Stimulated activated naive CD4-positive, alpha-beta T cell treated with Interleukin-2 at 50 U/mL for 16 hours (primary cell): ENCODE results near the gene ARHGAP27.

Experiments used
- DNase-seq: peaks from one replicate; lab custom pipeline; 2025; lab: John Stamatoyannopoulos, UW

Gene ARHGAP27

DNA sequence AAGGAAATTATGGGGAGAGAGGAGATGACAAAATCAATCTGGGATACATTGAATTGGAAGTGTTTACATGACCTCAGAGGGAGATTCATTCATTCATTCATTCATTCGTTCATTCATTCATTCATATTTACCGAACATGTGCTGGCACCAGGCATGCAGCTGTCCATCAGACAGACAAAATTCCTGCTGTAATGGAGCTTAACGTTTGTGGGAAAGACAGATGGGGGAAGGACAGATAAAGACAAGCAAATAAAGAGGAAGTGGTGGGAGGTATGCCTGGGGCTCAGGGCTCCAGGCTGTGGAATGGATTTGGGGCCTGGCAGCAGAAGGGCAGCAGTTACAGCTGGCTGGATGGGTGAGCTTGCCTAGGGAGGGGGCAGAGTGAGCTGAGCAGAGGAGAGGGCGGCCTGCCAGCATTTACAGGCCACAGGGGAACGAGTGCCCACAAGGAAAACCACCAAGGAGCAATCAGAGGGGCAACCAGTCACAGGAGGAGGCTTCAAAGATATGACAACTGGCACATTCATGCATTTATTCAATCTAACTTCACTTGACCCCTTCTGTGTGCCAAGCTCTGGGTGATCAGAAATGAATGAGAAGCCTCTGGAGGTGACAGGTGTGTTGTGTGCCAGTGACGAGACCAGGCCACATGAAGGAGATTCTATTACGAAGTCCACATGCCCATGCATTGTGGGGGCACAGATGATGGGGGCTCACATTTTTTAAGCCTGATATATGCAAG lies 48.5 kb downstream of the ARHGAP27 start:
- no peak for DNase-seq

GRCh38 chr17:45383003-45383402 lies 49.7 kb downstream of the ARHGAP27 start:
- DNase-seq: no peak

DNA sequence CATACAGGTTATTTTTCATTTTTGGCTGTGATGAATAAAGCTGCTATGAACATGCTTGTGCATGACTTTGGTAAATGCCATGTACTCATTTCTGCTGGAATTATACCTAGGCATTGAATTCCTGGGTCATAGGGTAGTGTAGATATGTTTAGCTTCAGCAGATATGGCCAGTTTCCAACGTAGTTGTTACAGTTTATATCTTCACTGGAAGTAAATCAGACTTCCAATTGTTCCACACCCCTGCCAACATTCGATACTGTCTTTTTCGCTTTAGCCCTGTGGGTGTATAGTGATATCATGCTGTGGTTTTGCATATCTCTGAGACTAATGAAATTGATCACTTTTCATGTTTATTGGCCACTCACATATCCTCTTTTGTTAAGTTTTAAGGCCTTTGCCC lies 50.4 kb downstream of the ARHGAP27 start:
- no peak for DNase-seq

- no peak for DNase-seq
Measured at GRCh38 chr17:45380991-45381390, 51.7 kb downstream of the ARHGAP27 start.

- no peak for DNase-seq
Measured at GRCh38 chr17:45380046-45380765, 52.5 kb downstream of the ARHGAP27 start.

GRCh38 chr17:45377401-45377800 lies 55.3 kb downstream of the ARHGAP27 start:
- DNase-seq: no peak

- DNase-seq: no peak
Measured at GRCh38 chr17:45376171-45377005, 56.3 kb downstream of the ARHGAP27 start.

DNA sequence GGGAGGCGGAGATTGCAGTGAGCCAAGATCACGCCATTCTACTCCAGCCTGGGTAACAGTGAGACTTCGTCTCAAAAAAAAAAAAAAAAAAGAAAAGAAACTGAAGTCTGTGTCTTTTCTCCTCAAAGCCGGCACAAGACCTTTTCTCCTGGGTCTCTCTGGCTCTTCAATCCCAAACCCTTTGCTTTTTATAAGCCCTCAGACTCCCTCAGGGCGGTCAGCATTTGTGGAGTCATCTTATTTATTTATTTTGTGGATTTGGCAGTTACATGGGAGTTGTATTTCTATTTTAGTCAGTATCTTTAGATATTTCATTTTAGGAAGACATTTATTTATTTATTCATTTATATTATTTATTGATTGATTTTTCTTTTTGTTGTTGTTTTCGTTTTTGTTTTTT lies 58.2 kb downstream of the ARHGAP27 start:
- DNase-seq: no peak

DNA sequence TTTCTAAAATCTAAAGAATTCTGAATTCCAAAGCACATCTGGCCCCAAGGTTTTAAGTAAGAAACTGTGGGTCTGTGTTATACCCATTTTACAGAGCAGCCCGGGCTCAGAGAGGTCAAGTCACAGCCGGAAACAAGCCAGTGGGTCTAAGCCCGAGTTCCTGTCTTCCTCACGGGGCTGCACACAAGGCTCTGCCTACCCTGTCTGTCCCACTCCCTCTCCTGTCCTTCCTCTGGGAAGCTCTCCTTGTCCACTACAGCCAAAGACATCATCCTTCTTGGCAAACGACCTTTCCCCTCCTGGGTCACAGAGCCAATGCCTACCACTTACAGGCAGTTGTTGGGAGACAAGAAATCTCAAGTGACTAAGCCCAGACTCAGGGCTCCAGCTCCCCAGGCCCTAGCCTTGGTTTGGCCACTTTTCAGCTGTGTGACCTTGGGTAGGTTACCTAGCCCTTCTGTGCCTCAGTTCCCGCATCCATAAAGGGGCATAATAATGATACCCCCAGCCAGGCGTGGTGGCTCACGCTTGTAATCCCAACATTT lies 60.3 kb downstream of the ARHGAP27 start:
- DNase-seq: no peak

DNA sequence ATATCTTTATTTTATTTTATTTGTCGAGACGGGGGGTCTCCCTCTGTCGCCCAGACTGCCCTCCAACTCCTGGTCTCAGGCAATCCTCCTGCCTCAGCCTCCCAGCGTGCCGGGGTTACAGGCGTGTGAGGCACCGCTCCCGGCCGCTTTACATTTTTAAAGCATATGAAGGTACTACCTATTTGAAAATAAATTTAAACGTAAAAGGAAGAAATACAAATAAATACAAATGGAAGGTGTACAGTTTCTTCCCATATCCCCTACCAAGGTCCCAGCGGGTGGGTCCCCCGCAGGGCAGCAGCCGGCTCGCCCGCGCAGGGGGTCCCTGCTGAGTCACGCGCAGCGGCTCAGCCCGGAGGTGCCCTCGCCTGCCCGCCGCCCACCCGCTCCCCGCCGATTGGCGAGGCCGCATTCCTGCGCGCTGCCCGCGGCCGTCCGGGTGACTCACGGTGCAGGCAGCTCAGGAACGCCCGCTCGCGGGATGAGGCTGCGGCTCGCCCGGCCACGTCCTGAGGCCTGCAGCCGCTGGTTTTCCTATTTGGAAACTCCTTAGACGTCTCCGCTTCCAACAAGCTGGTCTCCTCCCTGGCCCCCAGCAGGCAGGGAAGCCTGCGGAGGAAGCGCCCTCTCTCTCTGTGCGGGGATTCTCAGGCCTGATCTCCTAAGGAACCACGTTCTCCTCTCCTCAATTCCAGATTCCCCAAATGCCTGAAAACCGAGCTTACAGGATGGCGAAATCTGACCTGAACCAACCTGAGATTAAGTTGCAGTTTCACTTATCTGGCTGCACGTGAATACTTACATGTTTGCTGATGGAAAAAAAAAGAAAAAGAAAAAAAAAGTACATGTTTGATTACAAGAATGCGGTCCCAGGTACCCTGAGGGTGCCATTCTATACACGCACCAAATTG lies 61.0 kb downstream of the ARHGAP27 start:
- DNase-seq: peak; percentile 5

DNA sequence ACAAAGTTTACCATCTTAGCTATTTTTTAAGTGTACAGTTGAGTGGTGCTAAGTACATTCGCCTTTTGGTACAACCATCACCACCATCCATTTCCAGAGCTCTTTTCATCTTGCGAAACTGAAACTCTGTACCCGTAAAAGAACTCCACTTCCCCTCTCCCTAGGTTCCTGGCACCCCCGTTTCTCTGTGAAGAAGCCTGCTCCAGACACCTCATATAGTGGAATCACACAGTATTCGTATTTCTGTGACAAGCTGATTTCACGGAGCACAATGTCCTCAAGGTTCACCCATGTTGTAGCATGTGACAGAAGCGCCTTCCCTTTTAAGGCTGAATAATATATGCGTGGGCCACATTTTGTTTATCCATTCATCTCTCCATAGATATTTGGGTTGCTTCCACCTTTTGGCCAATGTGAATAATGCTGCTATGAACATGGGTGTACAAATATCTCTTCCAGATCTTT lies 61.7 kb downstream of the ARHGAP27 start:
- no peak for DNase-seq

GRCh38 chr17:45369421-45369820 lies 63.2 kb downstream of the ARHGAP27 start:
- DNase-seq: no peak

DNA sequence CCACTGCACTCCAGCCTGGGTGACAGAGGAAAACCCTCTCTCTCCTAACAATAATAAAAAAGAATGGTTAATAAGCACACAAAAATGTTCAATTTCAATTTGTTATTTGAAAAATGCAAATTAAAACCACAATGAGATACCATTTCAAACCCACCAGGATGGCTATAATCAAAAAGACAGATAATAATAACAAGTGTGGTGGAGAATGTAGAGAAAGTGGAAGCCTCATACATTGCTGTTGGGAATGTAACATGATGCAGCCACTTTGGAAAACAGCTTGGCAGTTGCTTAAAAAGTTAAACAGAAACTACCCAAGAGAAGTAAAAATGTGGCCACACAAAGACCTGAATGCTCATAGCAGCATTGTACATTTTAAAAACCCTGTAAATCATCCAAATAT lies 64.0 kb downstream of the ARHGAP27 start:
- DNase-seq: no peak

- DNase-seq: no peak
Measured at GRCh38 chr17:45367216-45367615, 65.5 kb downstream of the ARHGAP27 start.

DNA sequence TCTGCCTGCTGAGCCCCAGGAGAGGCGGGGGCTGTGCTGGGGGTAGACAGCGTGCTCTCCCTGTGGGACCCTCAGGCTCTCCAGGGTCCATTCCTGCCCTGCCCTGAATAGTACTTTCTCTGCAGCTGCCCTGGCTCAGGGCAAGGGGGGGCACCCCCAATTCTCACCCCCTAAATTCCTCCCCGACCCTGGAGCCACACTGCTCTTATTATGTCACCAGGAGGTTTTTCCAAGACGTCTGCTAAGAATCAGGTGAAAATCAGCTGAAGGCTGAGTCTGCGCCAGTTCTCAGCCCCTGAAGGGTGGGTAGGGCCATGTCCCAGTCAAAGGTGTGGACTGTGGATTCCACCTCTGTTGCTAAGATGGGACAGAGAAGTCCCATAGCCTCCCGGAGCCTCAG lies 66.0 kb downstream of the ARHGAP27 start:
- no peak for DNase-seq

GRCh38 chr17:45366049-45366448 lies 66.6 kb downstream of the ARHGAP27 start:
- DNase-seq: no peak

DNA sequence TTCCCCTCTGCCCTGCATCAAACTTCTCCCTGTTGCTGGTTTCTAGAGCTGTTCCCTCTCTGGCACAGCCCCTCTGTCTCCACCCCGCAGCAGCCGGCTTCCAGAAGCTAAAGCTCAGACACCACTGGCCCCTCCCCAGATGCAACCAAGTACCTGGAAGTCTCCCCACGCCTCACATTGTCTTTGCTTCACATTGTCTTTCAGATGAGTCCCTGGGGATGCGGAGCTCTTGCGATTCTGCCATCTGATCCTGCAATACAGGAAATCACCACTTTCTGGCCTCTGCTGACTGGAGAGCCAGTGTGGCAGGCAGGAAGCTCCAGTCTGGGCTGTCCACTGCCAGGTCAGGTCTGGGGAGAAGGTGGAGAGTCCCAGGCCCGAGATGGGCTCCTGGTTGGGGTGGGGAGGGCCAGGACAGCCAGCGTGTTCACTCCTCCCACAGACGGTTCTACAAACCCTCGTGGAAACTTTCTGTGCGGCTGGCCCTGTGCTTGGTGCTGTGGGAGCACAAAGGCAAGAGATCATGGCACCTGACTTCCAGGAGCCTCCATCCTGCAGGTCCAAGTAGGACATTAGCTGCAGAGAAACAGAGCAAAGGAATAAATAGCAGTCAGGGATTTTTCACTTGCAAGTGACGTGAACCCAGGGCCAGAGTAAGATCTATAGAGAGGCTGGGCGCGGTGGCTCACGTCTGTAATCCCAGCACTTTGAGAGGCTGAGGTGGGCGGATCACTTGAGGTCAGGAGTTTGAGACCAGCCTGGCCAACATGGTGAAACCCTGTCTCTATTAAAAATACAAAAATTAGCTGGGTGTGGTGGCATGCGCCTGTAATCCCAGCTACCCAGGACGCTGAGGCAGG lies 67.9 kb downstream of the ARHGAP27 start:
- no peak for DNase-seq

DNA sequence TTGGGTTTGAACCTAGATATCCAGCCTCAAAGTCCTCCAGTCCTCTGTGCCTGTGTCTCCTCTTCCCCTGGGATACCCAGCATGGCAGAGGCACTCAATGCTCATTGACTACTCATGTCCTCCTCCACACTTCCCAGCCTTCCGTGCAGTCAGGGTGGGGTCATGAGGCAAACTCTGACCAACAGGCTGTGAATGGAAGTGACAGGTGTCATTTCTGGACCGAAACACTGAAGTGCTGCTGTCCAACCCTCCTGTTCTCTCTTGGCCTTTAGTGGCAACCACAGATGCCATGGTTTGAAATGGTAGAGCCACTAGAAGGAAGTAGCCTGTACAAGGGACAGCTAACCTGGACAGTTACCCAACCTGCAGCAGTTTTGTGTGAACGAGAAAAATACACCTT lies 69.2 kb downstream of the ARHGAP27 start:
- DNase-seq: no peak

- DNase-seq: no peak
Measured at GRCh38 chr17:45361976-45362375, 70.7 kb downstream of the ARHGAP27 start.

- no peak for DNase-seq
Measured at GRCh38 chr17:45361451-45361850, 71.2 kb downstream of the ARHGAP27 start.
